Bone marrow (tissue), 2 donors: ENCODE data around the gene CMTM7.
A peak's percentile ranks its signal among the peaks of the same experiment; 100 is the strongest.
"Not testable (repeated sequence)": the region's sequence is repeated elsewhere in the genome, so short reads cannot be mapped to it uniquely, and the experiment has no call there.

Experiments used
- DNase-seq, 2 donors: peaks; one replicate each; lab custom pipeline; 2025; lab: John Stamatoyannopoulos, UW

The CMTM7 gene

GRCh38 chr3:32438596-32439344 is 47.1 kb downstream of the CMTM7 start:
- no peak for DNase-seq

DNA sequence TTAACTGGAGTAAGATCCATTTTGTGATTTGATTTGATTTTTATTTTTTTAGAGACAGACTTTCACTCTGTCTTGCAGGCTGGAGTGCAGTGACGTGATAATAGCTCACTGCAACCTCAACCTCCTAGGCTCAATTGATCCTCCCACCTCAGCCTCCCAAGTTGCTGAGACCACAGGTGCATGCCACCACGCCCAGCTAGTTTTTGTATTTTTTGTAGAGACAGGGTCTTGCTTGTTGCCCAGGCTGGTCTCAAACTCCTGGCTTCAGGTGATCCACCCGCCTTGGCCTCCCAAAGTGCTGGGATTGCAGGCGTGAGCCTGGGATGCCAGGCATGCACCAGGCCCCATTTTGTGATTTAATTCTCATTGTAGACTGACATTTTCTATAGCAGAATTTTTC is 47.8 kb downstream of the CMTM7 start:
- not testable (repeated sequence) for DNase-seq

DNA sequence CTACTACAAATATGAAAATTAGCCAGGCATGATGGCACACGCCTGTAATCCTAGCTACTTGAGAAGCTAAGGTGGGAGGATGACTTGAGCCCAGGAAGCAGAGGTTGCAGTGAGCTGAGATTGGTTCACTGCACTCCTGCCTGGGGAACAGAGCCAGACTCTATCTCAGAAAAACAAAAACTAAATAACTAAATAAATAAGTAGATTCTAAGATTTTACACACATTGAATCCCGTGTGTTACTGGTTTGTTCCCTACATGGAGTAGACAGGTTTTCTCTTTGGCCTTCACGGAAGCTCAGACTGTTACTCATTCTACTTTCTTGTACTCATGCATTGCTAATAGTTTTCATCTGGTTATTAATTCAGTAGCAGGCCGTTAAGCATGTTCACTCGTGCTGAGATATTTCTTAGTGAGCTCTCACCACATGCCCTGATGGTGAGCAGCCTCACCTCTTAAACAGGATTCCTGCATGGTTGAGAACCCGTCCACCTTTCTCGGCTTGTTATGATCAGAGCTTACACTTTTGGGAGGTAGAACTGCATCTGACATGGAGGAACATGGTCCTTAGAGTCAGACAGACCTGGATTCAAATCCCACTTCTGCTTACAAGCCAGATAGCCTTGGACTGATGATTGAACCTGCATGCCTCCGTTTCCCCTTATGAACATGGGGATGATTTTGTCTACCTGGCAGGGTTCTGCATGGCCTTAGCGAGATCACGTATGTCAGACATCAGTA is 49.1 kb downstream of the CMTM7 start:
- DNase-seq: no peak

DNA sequence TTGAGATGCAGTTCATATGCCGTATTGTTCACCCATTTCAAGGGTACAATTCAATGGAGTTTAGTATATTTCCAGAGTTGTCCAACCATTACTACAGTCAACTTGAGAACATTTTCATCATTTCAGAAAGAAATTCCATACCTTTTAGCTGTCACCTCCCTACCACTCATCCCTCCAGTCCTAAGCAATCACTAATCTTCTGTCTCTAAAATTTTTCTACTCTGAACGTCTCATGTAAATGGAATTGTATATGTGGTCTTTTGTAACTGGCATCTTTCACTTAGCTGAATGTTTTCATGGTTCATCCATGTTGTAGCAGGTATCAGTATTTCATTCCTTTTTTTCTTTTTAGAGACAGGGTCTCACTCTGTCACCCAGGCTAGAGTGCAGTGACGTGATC is 51.1 kb downstream of the CMTM7 start:
- no peak for DNase-seq

- no peak for DNase-seq
Measured at GRCh38 chr3:32443478-32443877, 51.8 kb downstream of the CMTM7 start.

DNA sequence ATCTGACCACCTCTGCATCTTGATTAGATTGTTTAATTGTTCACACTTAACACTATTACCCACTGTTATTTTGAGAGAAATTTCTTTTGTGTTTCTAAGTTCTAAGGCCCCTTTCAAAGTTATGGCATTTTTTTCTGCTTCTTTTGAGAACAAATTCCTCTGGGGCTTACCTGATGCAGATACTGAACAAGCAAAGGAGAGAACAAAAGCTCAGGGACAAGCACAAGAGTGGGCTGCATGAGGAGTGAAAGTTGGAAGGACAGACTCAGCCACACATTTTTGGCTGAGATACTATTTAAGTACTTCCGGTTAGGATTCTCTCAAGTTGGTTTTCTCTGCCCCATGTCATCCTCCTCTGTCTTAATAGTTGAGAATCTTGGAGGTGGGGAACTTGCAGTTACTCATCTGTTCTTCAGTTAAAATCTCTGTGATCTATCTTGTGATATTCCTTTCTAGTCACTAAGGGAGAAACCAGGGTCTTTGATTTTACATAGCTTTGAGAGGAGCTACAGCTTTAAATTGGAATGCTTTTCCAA is 56.3 kb downstream of the CMTM7 start:
- no peak for DNase-seq

DNA sequence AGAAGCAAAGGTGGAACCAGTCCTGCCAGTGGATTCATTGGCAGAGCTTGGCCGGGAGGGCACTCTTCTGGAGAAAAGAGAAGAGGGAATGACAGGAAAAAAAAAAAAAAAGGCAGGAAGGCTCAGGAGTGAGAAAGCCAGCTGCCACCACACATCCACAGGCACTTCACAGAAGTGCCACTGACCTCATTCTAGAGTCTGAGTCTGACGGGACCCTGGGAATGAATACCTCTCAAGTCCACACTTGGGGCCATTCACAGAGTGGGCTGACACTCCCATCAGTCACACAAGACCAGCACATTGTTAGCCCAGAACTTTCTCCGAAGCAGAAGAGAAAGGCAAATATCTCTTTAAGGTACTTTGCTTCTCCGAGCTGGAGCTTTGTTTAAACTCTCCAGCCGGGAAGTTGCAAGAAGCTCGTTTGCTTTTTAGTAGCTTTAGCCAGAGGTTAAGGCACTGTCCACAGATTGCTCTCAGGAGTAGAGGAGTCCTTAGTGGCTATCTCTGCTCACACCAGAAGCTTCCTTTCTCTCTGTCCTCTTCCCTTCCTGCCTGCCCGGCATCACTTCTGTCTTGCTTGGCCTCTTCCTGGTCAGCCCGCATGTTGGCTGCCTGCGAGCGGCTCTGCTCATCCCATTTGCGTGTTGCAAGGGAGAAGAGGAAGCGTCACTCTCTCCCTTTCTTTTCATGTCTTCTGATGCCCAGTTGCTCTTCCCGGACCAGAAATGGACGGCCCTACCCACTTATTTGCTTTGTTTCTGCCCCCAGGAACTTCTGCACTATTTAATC is 57.2 kb downstream of the CMTM7 start:
- DNase-seq: no peak

DNA sequence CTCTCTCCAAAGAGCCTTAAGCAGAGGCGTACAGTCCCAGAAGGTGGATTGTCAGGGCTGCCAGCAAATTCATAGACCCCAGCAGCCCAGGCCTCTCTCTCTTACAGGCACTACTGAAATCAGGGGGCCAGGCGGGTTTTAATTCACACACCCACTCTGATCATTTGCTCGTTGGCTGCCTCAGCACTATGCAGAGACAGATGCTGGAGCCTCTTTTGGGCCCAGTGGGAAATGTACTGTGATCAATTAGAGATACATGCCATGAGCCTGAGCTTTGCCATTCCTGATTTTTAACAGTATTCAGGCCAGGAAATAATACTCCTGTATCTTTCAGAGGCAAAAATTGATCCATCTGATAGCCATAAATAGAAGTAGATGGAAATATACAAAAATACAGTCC is 58.0 kb downstream of the CMTM7 start:
- no peak for DNase-seq

DNA sequence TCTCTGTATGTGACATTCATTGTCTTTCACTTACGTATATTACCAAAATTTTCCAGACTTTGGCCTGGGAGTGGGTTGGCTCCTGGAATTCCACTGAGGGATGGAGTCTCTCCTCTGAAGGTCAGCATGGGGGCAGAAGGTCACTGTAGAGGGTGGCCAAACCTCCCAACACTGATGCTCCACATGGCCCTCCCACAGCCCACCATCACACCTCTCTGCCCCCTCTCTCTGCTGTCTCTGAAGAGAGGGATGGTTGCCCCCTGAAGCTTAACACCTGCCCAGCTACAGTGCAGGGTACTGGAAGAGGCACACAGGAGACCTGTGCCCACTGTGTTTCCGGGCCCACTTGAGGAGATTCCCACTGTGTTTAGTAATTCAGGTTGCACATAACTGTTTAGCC is 58.8 kb downstream of the CMTM7 start:
- no peak for DNase-seq

DNA sequence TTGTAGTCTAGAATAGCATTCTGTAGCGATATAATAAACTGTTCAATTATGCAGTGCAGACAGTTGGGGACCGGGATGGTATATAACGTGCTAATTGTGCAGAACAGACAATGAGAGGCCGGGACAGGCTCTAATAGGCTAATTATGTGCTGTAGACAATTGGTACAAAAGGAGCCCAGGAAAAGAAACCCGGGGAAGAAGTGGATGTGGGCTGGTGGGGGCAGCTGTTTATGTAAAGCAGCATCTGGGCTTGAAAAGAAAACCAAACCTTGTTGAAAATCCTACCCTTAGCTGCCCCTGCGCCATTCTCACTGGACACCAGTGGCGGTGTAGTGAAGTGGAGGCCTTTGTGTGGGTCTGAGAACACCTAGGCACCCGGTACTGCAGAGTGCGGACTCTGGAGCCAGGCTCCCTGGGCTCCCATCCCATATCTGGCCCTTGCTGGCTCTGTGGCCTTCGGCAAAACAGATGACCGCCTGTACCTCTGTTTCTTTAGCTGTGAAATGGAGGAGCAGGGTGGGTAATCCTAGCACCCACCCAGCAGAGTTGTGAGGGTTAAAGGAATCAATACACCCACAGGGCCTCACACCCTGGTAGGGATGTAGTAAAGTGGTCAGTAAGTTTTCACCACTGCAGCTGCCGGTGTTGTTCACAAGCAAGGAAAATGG is 59.5 kb downstream of the CMTM7 start:
- DNase-seq: no peak

- DNase-seq: no peak
Measured at GRCh38 chr3:32452009-32452408, 60.4 kb downstream of the CMTM7 start.

DNA sequence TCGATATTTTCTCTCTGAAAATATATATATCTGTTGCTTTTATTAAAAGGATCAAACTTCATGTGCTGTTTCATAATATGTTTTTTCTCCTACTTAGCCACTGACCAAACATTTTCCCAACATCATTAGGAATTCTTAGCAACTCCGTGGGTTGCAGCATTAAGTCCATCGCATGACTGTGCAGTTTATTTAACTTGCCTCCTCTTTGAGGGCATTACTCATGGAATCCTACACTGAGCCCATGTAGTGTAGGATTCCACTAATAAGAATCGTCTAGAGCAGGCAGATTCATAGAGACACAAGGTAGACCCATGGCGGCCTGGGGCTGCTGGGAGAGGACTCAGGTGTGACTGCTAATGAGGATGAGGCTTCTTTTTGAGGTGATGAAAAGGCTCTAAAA is 61.7 kb downstream of the CMTM7 start:
- no peak for DNase-seq

GRCh38 chr3:32454111-32454510 is 62.5 kb downstream of the CMTM7 start:
- DNase-seq: no peak

- no peak for DNase-seq
Measured at GRCh38 chr3:32454731-32455608, 63.3 kb downstream of the CMTM7 start.

- DNase-seq: no peak
Measured at GRCh38 chr3:32455609-32456428, 64.2 kb downstream of the CMTM7 start.

GRCh38 chr3:32456429-32457130 is 64.9 kb downstream of the CMTM7 start:
- no peak for DNase-seq

GRCh38 chr3:32457971-32458471 is 66.4 kb downstream of the CMTM7 start:
- peak in 1 of 2 donors; percentile 77 for DNase-seq

GRCh38 chr3:32459450-32459849 is 67.8 kb downstream of the CMTM7 start:
- DNase-seq: no peak
